GM18520 (cell line): Measurements from ENCODE around the gene CLIC4.
"Not testable (repeated sequence)": the region's sequence is repeated elsewhere in the genome, so short reads cannot be mapped to it uniquely, and the experiment has no call there.

Experiments used
- ATAC-seq: cut with Tn5 transposase; IDR thresholded peaks from one replicate; pipeline ENCODE4 v1.9.1; 2021; ENCODE audit not compliant: unreplicated experiment

Gene CLIC4

GRCh38 chr1:24769656-24770651, 24.7 kb downstream of the CLIC4 start:
- no peak for ATAC-seq

GRCh38 chr1:24770881-24771280, 25.6 kb downstream of the CLIC4 start:
- no peak for ATAC-seq

GRCh38 chr1:24771574-24771973, 26.3 kb downstream of the CLIC4 start:
- no peak for ATAC-seq

- no peak for ATAC-seq
Observed at GRCh38 chr1:24773618-24774017, 28.4 kb downstream of the CLIC4 start.

- ATAC-seq, result no peak
Observed at GRCh38 chr1:24775348-24775747, 30.1 kb downstream of the CLIC4 start.

GRCh38 chr1:24775916-24776315, 30.7 kb downstream of the CLIC4 start:
- no peak for ATAC-seq

GRCh38 chr1:24776821-24777220, 31.6 kb downstream of the CLIC4 start:
- no peak for ATAC-seq

- no peak for ATAC-seq
Observed at GRCh38 chr1:24778141-24778540, 32.9 kb downstream of the CLIC4 start.

GRCh38 chr1:24779199-24779598, 34.0 kb downstream of the CLIC4 start:
- not testable (repeated sequence) for ATAC-seq

- no peak for ATAC-seq
Observed at GRCh38 chr1:24779689-24780464, 34.6 kb downstream of the CLIC4 start.

GRCh38 chr1:24780626-24781025, 35.4 kb downstream of the CLIC4 start:
- ATAC-seq, result not testable (repeated sequence)

GRCh38 chr1:24782689-24783088, 37.4 kb downstream of the CLIC4 start:
- no peak for ATAC-seq

- no peak for ATAC-seq
Observed at GRCh38 chr1:24783713-24784112, 38.5 kb downstream of the CLIC4 start.

- no peak for ATAC-seq
Observed at GRCh38 chr1:24786191-24786590, 40.9 kb downstream of the CLIC4 start.

- no peak for ATAC-seq
Observed at GRCh38 chr1:24790490-24790889, 45.2 kb downstream of the CLIC4 start.

- ATAC-seq, result no peak
Observed at GRCh38 chr1:24793447-24794129, 48.3 kb downstream of the CLIC4 start.

- not testable (repeated sequence) for ATAC-seq
Observed at GRCh38 chr1:24794130-24794502, 48.9 kb downstream of the CLIC4 start.

GRCh38 chr1:24795236-24795635, 50.0 kb downstream of the CLIC4 start:
- ATAC-seq, result no peak

GRCh38 chr1:24796524-24796923, 51.3 kb downstream of the CLIC4 start:
- no peak for ATAC-seq

GRCh38 chr1:24799242-24799641, 54.0 kb downstream of the CLIC4 start:
- ATAC-seq, result not testable (repeated sequence)

- no peak for ATAC-seq
Observed at GRCh38 chr1:24801176-24801575, 55.9 kb downstream of the CLIC4 start.
